ENCODE results near the gene ITPK1.
"Not testable (repeated sequence)": the region's sequence is repeated elsewhere in the genome, so short reads cannot be mapped to it uniquely, and the experiment has no call there.

The ITPK1 gene

DNA sequence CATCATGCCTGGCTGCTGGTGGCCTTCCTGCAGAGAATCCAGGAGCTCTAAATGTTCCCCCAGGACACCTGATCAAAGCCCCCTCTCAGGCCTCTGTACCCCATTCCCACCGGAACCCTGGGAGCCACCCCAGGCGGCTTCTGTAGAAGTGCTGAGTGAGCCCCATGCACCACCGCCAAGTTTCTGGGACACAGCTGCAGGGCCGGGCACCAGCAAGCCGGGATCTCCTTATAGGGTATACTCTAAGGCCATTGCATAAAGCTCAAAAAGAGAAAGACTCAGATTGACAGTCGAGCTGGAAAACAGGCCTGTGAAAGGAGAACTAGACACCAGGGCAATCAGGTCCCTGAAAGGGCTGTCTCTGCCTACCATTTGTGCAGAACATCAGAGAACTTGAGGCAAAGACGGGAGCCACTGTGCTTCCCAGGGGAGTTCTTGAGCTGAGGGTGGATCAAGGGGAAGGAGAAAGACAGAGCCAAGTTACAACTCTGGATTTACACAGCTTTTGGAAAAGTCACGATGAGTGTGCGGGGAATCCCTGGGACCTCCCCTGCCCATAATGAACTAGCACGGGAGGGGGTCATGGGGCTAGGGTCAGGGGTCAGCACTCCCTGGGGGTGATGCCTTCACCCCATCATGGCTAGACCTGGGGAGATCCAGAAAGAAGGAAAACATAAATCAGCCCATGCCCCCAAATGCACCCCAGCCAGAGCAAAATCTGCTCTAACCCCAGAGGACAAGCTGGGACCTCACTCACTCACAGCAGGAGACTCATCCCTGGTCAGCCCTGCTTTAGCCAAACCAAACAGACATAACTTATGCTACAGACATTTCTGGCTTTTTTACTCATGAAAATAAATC lies 51.1 kb downstream of the ITPK1 start:
- H3K4me3 ChIP-seq (ENCODE audit: low read depth, low read length) = no peak overlapping the region
- no peak for TF ChIP-seq CTCF (IDR thresholded peaks at IDR 0.05; ENCODE audit: borderline replicate concordance, insufficient read depth, low read depth, low read length)

GRCh38 chr14:93063393-93063792 lies 52.3 kb downstream of the ITPK1 start:
- TF ChIP-seq CTCF (IDR thresholded peaks at IDR 0.05; ENCODE audit: borderline replicate concordance, insufficient read depth, low read depth, low read length) = no peak

GRCh38 chr14:93062890-93063289 lies 52.8 kb downstream of the ITPK1 start:
- TF ChIP-seq CTCF (IDR thresholded peaks at IDR 0.05; ENCODE audit: borderline replicate concordance, insufficient read depth, low read depth, low read length) = no peak
- H3K4me3 ChIP-seq (ENCODE audit: low read depth, low read length) = no peak overlapping the region

More at GRCh38 chr14:93063393-93063792, 52.3 kb downstream of the ITPK1 start:
- no peak overlapping the region for H3K4me3 ChIP-seq (ENCODE audit: low read depth, low read length)

GRCh38 chr14:93062013-93062412 lies 53.7 kb downstream of the ITPK1 start:
- H3K4me3 ChIP-seq (ENCODE audit: low read depth, low read length) = not testable (repeated sequence)

- H3K4me3 ChIP-seq (ENCODE audit: low read depth, low read length) = no peak overlapping the region
- TF ChIP-seq CTCF (IDR thresholded peaks at IDR 0.05; ENCODE audit: borderline replicate concordance, insufficient read depth, low read depth, low read length) = no peak
Observed at GRCh38 chr14:93061380-93062012, 54.2 kb downstream of the ITPK1 start.

DNA sequence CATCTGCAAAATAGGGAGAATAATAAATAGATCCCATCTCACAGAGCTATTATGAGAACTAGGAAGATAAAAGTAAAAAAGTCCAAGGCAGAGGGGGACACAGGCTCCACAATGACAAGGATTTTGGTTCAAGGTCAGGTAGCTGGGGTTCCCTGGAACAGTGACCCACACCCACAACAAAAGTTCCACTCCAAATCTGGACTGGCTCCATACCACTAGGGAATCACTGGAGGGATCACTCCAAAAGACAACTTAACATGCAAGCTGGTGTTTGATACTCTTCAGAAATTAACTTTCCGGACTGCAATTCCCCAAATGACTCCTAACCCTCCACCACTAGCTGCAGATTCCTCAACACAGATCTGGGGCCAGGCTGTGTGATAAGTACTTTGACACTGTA lies 54.9 kb downstream of the ITPK1 start:
- no peak for TF ChIP-seq CTCF (IDR thresholded peaks at IDR 0.05; ENCODE audit: borderline replicate concordance, insufficient read depth, low read depth, low read length)

DNA sequence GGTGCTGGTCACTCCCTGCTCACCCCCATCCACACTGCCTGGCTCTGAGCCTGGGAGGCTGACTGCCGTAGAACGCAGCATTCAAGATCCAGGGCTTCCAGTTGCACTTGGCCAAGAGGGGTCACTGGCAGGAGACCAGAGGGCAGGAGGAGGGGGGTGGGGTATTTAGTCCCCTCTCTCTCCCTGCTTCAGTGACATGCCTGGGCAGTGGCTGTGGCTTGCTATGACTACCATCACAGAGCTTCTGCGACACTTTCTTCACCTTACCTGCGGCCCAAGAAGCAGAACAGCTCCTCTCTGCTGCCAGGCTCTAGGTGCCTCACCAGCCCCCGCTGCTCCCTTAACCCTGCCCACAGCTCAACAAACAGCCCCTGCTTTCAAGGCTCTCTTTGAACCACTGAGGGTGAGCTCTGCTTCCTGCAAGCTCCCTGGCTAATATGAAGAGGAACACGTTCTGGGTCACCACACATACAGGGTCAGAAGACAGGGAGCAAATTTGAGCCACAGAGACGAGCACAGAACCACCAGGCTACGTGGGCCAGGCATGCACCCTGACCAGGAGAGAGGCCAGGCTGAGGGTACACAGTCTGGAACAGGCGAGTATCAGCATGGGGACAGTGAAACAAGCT lies 55.7 kb downstream of the ITPK1 start:
- no peak overlapping the region for H3K4me3 ChIP-seq (ENCODE audit: low read depth, low read length)
- no peak for TF ChIP-seq CTCF (IDR thresholded peaks at IDR 0.05; ENCODE audit: borderline replicate concordance, insufficient read depth, low read depth, low read length)

More for the DNA sequence above, 54.9 kb downstream of the ITPK1 start:
- no peak overlapping the region for H3K4me3 ChIP-seq (ENCODE audit: low read depth, low read length)

Data from GM12875 (cell line).